ENCODE measurements around the gene OR7A5.
"Not testable (repeated sequence)": the region's sequence is repeated elsewhere in the genome, so short reads cannot be mapped to it uniquely, and the experiment has no call there.

OR7A5 gene

DNA sequence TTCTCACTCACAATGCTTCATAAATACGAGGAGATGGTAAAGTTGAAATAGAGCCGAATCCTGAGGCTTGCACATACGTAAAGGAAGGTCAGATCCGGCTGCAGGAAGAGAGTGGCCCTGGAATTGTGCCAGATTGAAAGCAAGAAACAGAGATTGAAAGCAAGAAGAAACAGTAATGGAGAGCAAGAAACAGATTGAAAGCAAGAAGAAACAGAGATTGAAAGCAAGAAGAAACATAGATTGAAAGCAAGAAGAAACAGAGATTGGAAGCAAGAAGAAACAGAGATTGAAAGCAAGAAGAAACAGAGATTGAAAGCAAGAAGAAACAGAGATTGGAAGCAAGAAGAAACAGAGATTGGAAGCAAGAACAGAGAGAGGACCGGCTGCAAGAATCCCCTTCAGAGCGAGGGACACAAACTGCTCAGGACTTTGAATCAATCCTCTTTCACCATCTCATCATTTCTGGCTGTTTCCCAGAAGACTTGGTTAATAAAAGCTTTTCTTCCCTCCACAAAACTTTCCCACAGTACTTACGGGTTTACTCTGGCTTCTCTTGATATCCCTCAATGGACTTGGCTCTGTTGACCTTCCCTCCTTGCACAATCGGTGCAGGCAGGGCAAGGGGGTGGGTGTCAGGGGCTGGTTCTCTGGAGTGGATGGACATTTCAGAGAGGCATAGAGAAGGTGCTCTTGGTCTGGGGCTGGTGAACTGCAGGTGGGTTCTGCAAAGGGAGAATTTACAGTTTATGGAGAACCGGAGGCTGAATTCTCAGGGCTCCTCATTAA is 25.5 kb downstream of the OR7A5 start:
- no peak overlapping the region for H3K27ac ChIP-seq
- no peak for TF ChIP-seq CTCF (conservative IDR thresholded peaks at IDR 0.05)

DNA sequence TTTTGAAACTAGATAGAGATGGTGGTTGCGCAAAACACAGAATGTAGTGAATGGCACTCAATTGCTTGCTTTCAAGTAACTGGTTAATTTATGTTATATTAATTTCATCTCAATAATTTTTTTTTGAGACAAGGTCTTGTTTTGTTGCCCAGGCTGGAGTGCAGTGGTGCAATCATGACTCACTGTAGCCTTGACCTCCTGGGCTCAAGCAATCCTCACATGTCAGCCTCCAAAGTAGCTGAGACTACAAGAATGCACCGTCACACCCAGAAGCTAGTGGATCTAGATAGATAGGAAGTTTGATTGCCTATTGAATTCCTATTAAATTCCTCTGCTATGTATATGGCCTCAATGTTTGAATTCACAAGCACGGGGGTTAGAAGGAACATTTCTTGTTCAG is 30.2 kb downstream of the OR7A5 start:
- no peak for TF ChIP-seq CTCF (conservative IDR thresholded peaks at IDR 0.05)
- H3K27ac ChIP-seq = no peak overlapping the region

DNA sequence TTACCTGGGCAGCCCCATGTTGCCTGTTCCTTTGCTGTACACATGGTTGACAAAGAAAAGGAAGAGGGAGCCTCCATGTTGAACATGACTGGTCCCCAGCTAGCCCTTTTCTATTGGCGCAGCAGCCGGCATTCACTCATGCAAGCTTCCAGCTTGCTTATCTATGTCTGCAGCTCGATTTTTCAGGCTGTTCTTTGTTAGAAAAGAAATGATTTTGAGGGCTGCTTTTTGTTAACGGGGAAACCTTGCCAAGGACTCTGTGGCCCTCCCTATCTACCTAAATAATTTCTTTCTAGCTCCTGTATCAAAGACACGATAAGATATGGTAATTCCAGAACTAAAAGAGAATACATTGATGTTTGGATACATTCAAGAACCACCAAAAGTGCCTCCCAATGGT is 36.2 kb downstream of the OR7A5 start:
- no peak for TF ChIP-seq CTCF (conservative IDR thresholded peaks at IDR 0.05)
- no peak overlapping the region for H3K27ac ChIP-seq

GRCh38 chr19:14796021-14796420 is 39.0 kb downstream of the OR7A5 start:
- no peak for TF ChIP-seq CTCF (conservative IDR thresholded peaks at IDR 0.05)
- no peak overlapping the region for H3K27ac ChIP-seq

- TF ChIP-seq CTCF (conservative IDR thresholded peaks at IDR 0.05) = no peak
- no peak overlapping the region for H3K27ac ChIP-seq
Measured at GRCh38 chr19:14795078-14795721, 39.8 kb downstream of the OR7A5 start.

GRCh38 chr19:14792250-14792649 is 42.7 kb downstream of the OR7A5 start:
- H3K27ac ChIP-seq = not testable (repeated sequence)

DNA sequence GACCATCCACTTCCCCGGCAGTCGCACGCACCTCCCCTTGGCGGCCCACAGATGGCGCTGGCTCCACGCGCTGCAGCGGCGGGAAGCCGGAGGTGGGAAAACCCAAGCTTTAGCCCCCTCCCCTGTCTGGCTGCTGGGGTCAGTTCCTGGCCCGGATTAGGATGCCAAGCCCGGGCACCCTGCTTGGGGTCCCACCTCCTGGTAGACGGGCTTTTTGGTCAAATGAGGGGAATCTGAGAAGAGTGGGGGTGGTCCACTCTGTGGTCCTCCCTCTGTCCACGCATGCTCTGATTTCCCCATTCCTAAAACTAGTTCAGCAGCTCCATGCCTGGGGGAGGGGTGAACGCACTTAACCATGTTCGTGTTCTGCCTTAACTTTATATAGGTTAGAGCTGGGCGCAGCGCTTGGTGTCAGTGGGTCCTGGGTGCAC is 48.5 kb downstream of the OR7A5 start:
- peak; percentile 99 for TF ChIP-seq CTCF (conservative IDR thresholded peaks at IDR 0.05)
- peak overlapping the region; percentile 29; the same call in 1 of the 2 replicates for H3K27ac ChIP-seq

GRCh38 chr19:14785102-14785793 is 49.7 kb downstream of the OR7A5 start:
- not testable (repeated sequence) for H3K27ac ChIP-seq

DNA sequence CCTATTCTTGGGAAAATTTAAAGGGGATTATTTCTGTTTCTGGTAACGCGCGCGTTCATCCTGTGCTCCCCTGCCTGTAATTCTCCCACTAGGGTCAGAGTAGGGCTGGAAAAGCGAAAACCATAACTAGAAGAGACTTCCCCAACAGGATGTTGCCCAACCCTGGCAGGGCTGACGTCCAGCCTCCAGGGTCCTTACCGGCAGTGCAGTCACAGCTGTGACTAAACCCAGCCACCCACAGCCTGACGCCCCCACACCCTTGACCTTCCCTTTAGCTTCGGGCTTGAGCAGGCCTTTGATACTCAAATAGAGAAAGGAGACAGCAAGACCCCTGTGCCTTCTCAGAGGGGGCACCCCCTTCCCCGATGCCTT is 50.3 kb downstream of the OR7A5 start:
- not testable (repeated sequence) for H3K27ac ChIP-seq

GRCh38 chr19:14783410-14783998 is 51.5 kb downstream of the OR7A5 start:
- not testable (repeated sequence) for H3K27ac ChIP-seq

Measured in VCaP (cell line).